ENCODE results near the gene HDAC4. TPM values are rescaled to one million over a fixed set of nuclear protein-coding genes. Genes with fewer than 3 reads are reported as not detected.

The HDAC4 gene
- polyA plus RNA-seq, 4 donors, result 12.0 to 14.1 (median 12.6) TPM

- no peak for DNase-seq (ENCODE audit: low read depth in 4 of 4, low spot score in 3 of 4)
Measured at GRCh38 chr2:239229545-239230279, 171.1 kb downstream of the HDAC4 start.

GRCh38 chr2:239227661-239228371, 173.0 kb downstream of the HDAC4 start:
- DNase-seq (ENCODE audit: low read depth in 4 of 4, low spot score in 3 of 4), result no peak

GRCh38 chr2:239226677-239227581, 173.9 kb downstream of the HDAC4 start:
- DNase-seq (ENCODE audit: low read depth in 4 of 4, low spot score in 3 of 4), result no peak

GRCh38 chr2:239225871-239226561, 174.8 kb downstream of the HDAC4 start:
- no peak for DNase-seq (ENCODE audit: low read depth in 4 of 4, low spot score in 3 of 4)

- DNase-seq (ENCODE audit: low read depth in 4 of 4, low spot score in 3 of 4), result no peak
Measured at GRCh38 chr2:239225371-239225851, 175.4 kb downstream of the HDAC4 start.

- DNase-seq (ENCODE audit: low read depth in 4 of 4, low spot score in 3 of 4), result no peak
Measured at GRCh38 chr2:239224955-239225354, 175.9 kb downstream of the HDAC4 start.

GRCh38 chr2:239224199-239224570, 176.6 kb downstream of the HDAC4 start:
- DNase-seq (ENCODE audit: low read depth in 4 of 4, low spot score in 3 of 4), result no peak

GRCh38 chr2:239223310-239224198, 177.3 kb downstream of the HDAC4 start:
- no peak for DNase-seq (ENCODE audit: low read depth in 4 of 4, low spot score in 3 of 4)

GRCh38 chr2:239222706-239223309, 178.0 kb downstream of the HDAC4 start:
- DNase-seq (ENCODE audit: low read depth in 4 of 4, low spot score in 3 of 4), result no peak

GRCh38 chr2:239222312-239222660, 178.5 kb downstream of the HDAC4 start:
- no peak for DNase-seq (ENCODE audit: low read depth in 4 of 4, low spot score in 3 of 4)

- DNase-seq (ENCODE audit: low read depth in 4 of 4, low spot score in 3 of 4), result no peak
Measured at GRCh38 chr2:239220981-239221396, 179.8 kb downstream of the HDAC4 start.

GRCh38 chr2:239220341-239220740, 180.5 kb downstream of the HDAC4 start:
- DNase-seq (ENCODE audit: low read depth in 4 of 4, low spot score in 3 of 4), result no peak

- DNase-seq (ENCODE audit: low read depth in 4 of 4, low spot score in 3 of 4), result no peak
Measured at GRCh38 chr2:239216614-239217273, 184.1 kb downstream of the HDAC4 start.

- DNase-seq (ENCODE audit: low read depth in 4 of 4, low spot score in 3 of 4), result no peak
Measured at GRCh38 chr2:239215988-239216613, 184.7 kb downstream of the HDAC4 start.

- DNase-seq (ENCODE audit: low read depth in 4 of 4, low spot score in 3 of 4), result no peak
Measured at GRCh38 chr2:239215136-239215925, 185.5 kb downstream of the HDAC4 start.

- no peak for DNase-seq (ENCODE audit: low read depth in 4 of 4, low spot score in 3 of 4)
Measured at GRCh38 chr2:239214725-239215124, 186.1 kb downstream of the HDAC4 start.

- no peak for DNase-seq (ENCODE audit: low read depth in 4 of 4, low spot score in 3 of 4)
Measured at GRCh38 chr2:239213643-239214101, 187.1 kb downstream of the HDAC4 start.
